IPS-18a (cell line): ENCODE data around the gene BRWD1.

Experiments used
- H3K27ac ChIP-seq: one replicate; pipeline ENCODE4 v1.5.1; 2013; ENCODE audit warnings: low read length
- H3K27me3 ChIP-seq: one replicate; pipeline ENCODE4 v1.6.1; 2013; ENCODE audit warnings: mild to moderate bottlenecking, low read length; ENCODE audit not compliant: control insufficient read depth, insufficient read depth
- H3K36me3 ChIP-seq: one replicate; pipeline ENCODE4 v1.6.1; 2013; ENCODE audit warnings: low read depth, low read length; ENCODE audit not compliant: control insufficient read depth
- H3K4me1 ChIP-seq: one replicate; pipeline ENCODE4 v1.6.1; 2013; ENCODE audit warnings: low read depth, low read length; ENCODE audit not compliant: control insufficient read depth
- H3K4me3 ChIP-seq: one replicate; pipeline ENCODE4 v1.5.1; 2013; ENCODE audit warnings: low read length
- H3K9ac ChIP-seq: one replicate; pipeline ENCODE4 v1.6.1; 2013; ENCODE audit warnings: mild to moderate bottlenecking, low read length, moderate library complexity
- H3K9me3 ChIP-seq: one replicate; pipeline ENCODE4 v1.6.1; 2013; ENCODE audit warnings: low read depth, low read length; ENCODE audit not compliant: control insufficient read depth

BRWD1 gene

DNA sequence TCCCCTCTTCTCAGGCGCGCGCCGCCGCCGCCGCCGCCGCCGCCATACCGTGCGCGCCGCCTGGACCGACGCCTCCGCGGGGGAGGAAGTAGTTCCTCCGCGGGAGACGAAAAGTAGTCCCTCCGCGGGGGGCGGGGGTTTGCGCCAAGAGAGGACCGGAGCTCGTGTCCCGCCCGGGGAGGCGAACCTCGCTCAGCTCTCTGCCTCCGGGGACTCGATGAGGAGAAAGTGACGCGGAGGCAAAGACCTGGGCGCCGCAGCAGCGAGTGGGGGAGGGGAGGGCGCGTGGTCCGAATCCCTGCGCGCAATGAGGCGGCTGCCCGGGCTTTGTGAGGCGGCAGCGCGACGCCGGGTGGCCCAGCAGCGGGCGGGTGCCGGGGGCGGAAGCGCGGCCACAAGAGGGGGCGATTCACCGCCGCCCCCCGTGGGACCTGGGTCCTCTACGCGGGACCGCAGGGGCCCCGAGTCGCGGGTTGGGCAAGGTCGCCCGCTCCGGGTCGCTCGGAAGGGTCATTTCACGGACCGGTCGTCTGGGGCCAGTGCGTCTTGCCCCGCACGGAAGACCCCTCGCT lies at the start of gene BRWD1:
Gene BRWD1, minus strand, starts transcription at position 62 of the 572 bp plus-strand sequence. CDS start 141 bp downstream, outside the sequence.
- Histone ChIP-seq H3K27me3 (no peaks in the 10 kb centered on the region), H3K9ac (peak within 1 kb of the TSS; percentile 94), H3K4me3 (peak within 1 kb of the TSS; percentile 66), H3K4me1 (peaks cover 11% of the 10 kb centered on the region), H3K27ac (peak within 1 kb of the TSS; percentile 21), H3K9me3 (no peaks in the 10 kb centered on the region), H3K36me3 (peaks cover 20% of the 10 kb centered on the region)

DNA sequence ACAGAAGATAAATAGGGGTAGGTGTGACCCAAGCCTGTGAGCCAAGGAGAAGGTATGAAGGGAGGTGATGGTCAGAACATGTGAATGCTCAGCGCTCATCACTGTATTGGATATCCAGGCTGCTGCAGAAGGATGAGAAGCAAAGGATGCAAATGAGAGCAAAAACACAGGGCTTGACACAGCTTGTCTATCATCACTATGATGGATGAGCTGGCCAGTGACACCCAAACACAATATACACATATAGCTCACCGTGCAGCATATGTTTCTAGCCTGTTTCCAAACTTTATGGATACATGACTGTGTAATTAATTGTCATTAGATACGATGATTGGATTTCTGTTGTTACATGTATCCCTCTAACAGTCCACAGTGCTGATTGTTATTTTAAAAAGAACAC lies 49.3 kb upstream of the BRWD1 start:
- Histone ChIP-seq H3K27ac (no peak overlapping the region), H3K27me3 (no peaks in the 10 kb centered on the region), H3K36me3 (no peaks in the 10 kb centered on the region), H3K4me1 (no peaks in the 10 kb centered on the region), H3K9me3 (no peaks in the 10 kb centered on the region), H3K4me3 (no peak overlapping the region), H3K9ac (no peak overlapping the region)

DNA sequence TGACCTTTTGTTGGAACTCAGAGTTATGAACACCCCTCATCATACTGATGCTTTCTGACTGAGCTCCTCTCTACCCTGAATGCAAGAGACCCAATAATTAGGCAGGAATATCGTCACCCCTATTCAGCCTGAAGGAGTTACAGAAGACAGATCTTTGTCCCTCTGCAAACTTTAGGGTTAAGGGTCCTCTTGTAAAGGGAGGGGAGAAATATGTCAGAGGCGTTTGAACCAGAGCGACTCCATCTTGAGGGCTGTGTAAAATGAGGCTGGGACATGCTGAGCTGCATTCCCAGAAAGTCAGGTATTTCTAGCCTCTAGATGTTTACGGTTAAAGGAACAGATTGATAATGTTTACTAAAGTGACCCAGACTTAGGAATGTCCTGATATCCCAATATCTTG lies 46.0 kb upstream of the BRWD1 start:
- Histone ChIP-seq H3K27me3 (no peaks in the 10 kb centered on the region), H3K4me3 (no peak overlapping the region), H3K9me3 (no peaks in the 10 kb centered on the region), H3K4me1 (no peaks in the 10 kb centered on the region), H3K36me3 (no peaks in the 10 kb centered on the region), H3K9ac (no peak overlapping the region), H3K27ac (no peak overlapping the region)

DNA sequence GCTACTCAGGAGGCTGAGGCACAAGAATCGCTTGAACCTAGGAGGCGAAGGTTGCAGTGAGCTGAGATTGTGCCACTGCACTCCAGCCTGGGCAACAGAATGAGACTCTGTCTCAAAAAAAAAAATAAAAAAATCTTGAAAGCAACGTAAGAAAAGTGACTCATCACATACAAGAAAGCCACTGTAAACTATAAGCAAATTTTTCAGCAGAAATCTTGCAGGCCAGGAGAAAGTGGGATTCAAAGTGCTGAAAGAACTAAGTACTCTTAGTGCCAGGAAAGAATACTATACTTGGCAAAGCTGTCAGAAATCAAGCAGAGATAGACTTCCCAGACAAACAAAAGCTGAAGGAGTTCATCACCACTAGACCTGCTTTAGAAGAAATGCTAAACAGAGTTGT lies 39.9 kb upstream of the BRWD1 start:
- H3K4me1 ChIP-seq: peaks cover 9% of the 10 kb centered on the region
- H3K9me3 ChIP-seq: no peaks in the 10 kb centered on the region
- H3K27me3 ChIP-seq: no peaks in the 10 kb centered on the region
- no peak overlapping the region for H3K9ac ChIP-seq
- no peaks in the 10 kb centered on the region for H3K36me3 ChIP-seq
- no peak overlapping the region for H3K4me3 ChIP-seq
- no peak overlapping the region for H3K27ac ChIP-seq

DNA sequence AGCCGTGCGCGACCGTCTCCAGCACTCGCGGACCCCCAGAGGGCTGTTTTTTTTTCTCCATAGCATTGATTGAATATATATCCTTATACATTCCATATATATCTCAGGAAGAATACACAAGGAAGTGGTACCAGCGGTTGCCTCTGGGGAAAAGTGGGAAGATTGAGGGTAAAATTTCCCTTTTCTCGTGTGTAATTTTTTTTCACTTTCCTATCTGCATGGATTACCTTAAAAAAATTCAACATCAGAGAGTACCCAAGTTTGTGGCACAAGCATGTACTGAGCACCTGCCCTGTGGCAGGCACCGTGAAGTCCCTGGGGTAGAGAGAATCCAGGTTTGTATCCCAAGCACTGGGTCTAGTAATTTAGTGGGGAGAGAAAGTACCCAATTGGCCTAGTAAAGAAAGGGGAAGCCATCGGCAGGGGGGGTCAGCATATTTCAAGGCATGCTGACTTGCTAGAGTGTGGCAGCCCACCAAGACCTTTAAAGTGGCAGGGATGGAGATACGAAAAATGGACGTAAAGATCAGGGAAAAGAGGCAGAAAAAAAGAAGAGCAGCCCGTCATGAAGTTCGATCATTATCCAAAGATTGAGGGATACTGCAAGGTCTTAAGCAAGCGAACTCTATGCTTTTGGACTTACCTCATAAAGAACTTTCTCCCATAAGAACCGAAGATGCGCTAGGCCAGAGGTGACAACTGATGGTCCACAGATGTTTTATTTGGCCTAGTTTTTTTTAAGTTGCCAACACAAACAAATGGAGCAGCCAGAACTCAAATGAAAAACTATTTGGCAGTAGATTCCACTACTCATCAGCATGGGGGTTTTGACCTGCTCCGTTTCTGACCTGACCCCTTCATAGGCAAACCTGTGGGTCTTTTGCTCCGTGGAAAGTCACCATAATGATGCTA lies 36.9 kb upstream of the BRWD1 start:
- Histone ChIP-seq H3K4me1 (peaks cover 26% of the 10 kb centered on the region), H3K27ac (peak overlapping the region; percentile 70), H3K36me3 (peaks cover 24% of the 10 kb centered on the region), H3K9me3 (no peaks in the 10 kb centered on the region), H3K27me3 (no peaks in the 10 kb centered on the region), H3K4me3 (peak overlapping the region; percentile 70), H3K9ac (peak overlapping the region; percentile 47)

DNA sequence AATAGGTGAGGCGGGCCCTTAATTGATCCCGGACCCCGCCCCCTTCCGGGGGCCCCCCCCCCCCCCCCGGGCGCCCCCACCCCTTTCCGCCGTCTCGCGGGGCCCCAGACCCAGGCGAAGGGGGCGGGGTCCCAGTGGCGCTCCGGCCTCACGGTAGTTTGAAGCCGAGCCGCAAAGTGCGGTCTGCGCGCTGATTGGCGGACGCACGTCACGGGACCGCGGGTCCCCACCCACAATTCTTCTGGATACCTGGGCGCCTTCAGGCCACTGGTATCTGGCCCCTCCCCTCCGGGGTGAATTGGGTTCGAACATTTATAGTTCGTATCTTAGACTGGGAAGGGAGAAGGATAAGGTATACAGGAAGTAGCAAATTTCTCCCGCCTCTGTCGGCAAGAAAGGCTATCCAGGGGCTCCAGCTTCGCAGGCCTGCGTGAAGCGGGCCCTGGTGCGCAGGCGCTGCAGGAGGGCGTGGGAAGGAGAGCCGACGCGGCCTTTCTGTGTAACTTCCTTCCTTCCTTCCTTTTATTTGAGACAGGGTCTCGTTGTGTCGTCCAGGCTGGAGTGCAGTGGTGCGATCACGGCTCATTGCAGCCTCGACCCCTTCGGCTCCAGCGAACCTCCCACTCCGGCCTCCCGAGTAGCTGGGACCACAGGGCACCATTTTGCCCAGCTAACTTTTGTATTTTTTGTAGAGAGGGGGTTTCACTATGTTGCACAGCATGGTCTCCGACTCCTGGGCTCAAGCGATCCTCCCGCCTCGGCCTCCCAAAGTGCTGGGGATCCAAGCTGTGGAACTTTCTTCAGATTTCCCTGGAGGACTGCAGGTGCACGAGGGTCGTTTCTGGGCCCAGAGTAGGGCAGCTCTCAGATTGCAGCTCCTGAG lies 36.0 kb upstream of the BRWD1 start:
- peak overlapping the region; percentile 70 for H3K27ac ChIP-seq
- peaks cover 33% of the 10 kb centered on the region for H3K36me3 ChIP-seq
- H3K27me3 ChIP-seq: no peaks in the 10 kb centered on the region
- H3K9ac ChIP-seq: peak overlapping the region; percentile 47
- no peaks in the 10 kb centered on the region for H3K9me3 ChIP-seq
- H3K4me1 ChIP-seq: peaks cover 27% of the 10 kb centered on the region
- H3K4me3 ChIP-seq: peak overlapping the region; percentile 70

DNA sequence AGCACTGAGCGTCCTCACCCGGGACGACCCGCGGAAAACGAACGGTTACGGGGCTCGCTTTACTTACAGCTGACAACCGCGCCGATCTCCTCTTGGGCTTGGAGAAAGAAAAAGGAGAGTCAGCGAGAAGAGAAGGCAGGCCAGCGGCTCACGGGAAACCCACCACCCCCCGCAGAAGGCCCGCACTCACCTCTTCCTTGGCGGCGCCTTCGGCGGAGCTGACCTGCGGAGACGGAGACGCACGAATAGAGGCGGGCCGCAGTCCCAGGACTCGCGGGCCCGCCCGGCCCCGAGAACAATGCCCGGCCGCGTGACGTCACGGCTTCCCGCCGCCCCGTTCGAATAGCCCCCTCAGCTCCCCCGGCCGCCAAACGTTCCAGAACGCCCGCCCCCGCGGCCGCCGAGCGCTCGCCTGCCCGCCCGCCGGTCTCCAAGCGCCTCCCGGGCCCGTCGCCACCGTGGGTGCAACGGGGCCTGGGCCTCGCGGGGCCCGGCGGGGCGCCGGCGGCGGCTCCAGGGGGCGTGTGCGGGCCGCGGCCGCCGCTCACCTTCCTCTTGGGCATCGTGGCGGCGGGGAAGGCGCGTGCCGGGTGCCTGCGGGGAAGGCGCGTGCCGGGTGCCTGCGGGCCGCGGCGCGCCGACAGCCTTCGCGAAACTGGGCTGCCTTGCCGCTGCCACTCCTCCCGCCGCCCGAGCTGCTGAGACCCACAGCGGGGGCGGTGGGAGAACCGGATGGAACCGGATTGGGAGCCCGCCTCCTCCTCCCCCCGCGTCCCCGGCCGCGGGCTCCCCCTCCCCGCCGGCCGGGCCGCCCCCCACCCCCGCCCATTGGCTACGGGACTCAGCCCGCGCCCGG lies 35.2 kb upstream of the BRWD1 start, which contains the start of gene HMGN1:
Gene HMGN1, minus strand, starts transcription at position 734 of the 856 bp plus-strand sequence. Its CDS starts 171 bp downstream, at position 563.
- H3K9ac ChIP-seq: peak within 1 kb of the TSS; percentile 97
- peaks cover 27% of the 10 kb centered on the region for H3K4me1 ChIP-seq
- H3K27me3 ChIP-seq: no peaks in the 10 kb centered on the region
- H3K4me3 ChIP-seq: peak within 1 kb of the TSS; percentile 96
- no peaks in the 10 kb centered on the region for H3K9me3 ChIP-seq
- H3K36me3 ChIP-seq: peaks cover 40% of the 10 kb centered on the region
- H3K27ac ChIP-seq: peak within 1 kb of the TSS; percentile 70

DNA sequence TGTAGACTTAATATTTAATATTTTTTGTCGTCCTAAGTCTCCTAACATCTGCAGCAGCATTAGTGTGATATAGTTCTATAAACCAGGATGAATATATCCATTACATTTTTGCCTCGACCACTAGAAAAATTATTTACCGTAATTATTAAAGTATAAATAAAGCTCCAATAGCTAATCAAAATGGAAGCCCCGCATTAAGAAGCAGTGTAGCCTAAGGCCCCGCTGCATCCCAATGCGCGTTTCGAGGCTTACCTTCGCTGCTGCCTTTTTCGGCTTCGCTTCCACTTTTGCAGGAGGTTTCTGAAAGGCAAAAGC lies 34.6 kb upstream of the BRWD1 start:
- H3K4me1 ChIP-seq: peaks cover 27% of the 10 kb centered on the region
- peak overlapping the region; percentile 96 for H3K4me3 ChIP-seq
- peak overlapping the region; percentile 97 for H3K9ac ChIP-seq
- H3K27me3 ChIP-seq: no peaks in the 10 kb centered on the region
- H3K36me3 ChIP-seq: peaks cover 46% of the 10 kb centered on the region
- no peaks in the 10 kb centered on the region for H3K9me3 ChIP-seq
- peak overlapping the region; percentile 67 for H3K27ac ChIP-seq

DNA sequence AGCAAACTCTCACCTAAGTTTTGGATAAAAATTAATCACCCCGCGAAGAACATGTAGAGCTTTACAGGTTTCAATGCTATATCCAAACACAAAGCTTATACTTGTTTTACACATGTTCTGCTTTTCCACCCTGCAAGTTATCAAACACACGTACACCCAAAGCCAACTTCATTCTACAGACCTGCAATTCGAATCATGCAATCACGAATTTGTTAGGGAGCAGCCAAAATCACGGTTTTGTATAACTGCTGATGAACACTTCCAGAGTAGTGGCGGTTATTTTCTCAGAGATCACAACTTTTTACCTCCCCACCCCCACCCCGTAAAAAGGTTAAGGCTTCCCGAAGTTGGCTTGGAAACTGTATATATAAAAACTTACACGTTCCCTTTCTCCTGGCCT lies 34.1 kb upstream of the BRWD1 start:
- H3K9me3 ChIP-seq: no peaks in the 10 kb centered on the region
- peaks cover 27% of the 10 kb centered on the region for H3K4me1 ChIP-seq
- no peaks in the 10 kb centered on the region for H3K27me3 ChIP-seq
- H3K9ac ChIP-seq: peak overlapping the region; percentile 97
- peak overlapping the region; percentile 67 for H3K27ac ChIP-seq
- peak overlapping the region; percentile 96 for H3K4me3 ChIP-seq
- peaks cover 48% of the 10 kb centered on the region for H3K36me3 ChIP-seq

DNA sequence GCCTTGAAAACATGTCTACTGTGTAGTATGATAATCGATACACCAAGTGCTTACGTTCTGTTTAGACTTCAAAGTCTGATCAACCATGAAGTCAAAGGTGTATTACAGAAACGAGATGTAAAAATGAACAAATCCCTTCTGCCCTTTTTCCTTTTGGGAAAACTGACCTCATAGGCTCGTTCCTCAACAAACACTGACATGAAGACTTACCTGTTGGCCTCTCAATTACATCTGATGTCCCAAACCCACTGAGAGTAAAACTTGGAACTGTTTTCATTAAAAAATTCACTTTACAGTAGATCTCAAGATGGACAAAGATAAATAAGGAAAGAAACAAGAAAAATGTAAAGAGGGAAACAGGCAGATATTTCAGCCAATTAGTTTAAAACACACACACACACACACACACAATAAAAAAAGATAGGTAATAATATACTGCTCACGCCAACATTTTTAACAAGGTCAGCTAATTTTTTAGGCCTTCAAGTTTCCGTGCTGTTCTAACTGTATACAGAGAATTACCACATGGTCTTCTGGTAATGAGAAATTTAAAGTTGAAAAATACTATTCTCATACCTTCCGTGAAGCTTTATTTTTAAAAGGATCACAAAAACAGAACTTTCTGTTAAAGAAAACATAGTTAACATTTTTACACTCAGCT lies 33.4 kb upstream of the BRWD1 start:
- Histone ChIP-seq H3K9ac (peak overlapping the region; percentile 97), H3K27me3 (no peaks in the 10 kb centered on the region), H3K4me3 (peak overlapping the region; percentile 96), H3K36me3 (peaks cover 54% of the 10 kb centered on the region), H3K9me3 (no peaks in the 10 kb centered on the region), H3K4me1 (peaks cover 27% of the 10 kb centered on the region), H3K27ac (no peak overlapping the region)
